K562 (cell line): ENCODE data around the gene NRARP. TPM values are rescaled to one million over a fixed set of nuclear protein-coding genes. Genes with fewer than 3 reads are reported as not detected.

Experiments
- BMI1 ChIP-seq: fragments of 150-350 bp; IDR thresholded peaks from 2 replicates; pipeline ENCODE4 v1.6.1; 2014; ENCODE audit warnings: low read length
- CBFA2T2 ChIP-seq: fragments of 450-650 bp; conservative IDR thresholded peaks from 2 replicates; pipeline ENCODE4 v1.6.1; 2017; ENCODE audit warnings: mild to moderate bottlenecking
- CTBP1 ChIP-seq: fragments of 450-650 bp; IDR thresholded peaks from 2 replicates; pipeline ENCODE4 v1.6.1; 2016; ENCODE audit warnings: borderline replicate concordance
- PCBP1 ChIP-seq: fragments of 200-400 bp; formaldehyde crosslinking; IDR thresholded peaks from 2 replicates; pipeline ENCODE4 v1.6.1; 2018; ENCODE audit warnings: mild to moderate bottlenecking, low read depth, low read length; ENCODE audit not compliant: poor library complexity, severe bottlenecking
- TBL1XR1 ChIP-seq, 2 experiments: IDR thresholded peaks; 2 replicates each; pipeline ENCODE4 v1.6.1; 2012; ENCODE audit warnings: improper control_type of control experiment in 2 of 2, low read length in 2 of 2, mild to moderate bottlenecking in 1 of 2
- polyA plus RNA-seq, 8 experiments: library from polyadenylated mRNA; depleted of rRNA in 4 of 8; stranded (reverse) in 5 of 8; unstranded in 3 of 8; fragments of >200 nt; fragmentation: Nextera tagmentation in 2 of 8; fragmentation: Illumina TruSeq in 1 of 8; extraction: Ambion mirVana in 2 of 8; extraction: Trizol in 1 of 8; gene quantifications; 2 replicates each; pipeline versions ENCODE4 v1.2.1 to v1.2.3, GENCODE V29; 2011 to 2014; ENCODE audit warnings: inconsistent platforms in 1 of 8, missing spikeins in 1 of 8
- total RNA-seq, 7 experiments: library from RNA; depleted of rRNA in 6 of 7; stranded (reverse); fragments of >200 nt in 6 of 7; fragmentation: Illumina TruSeq in 2 of 7; extraction: Trizol in 2 of 7; gene quantifications; 2 replicates each; pipeline versions ENCODE4 v1.2.1 to v1.2.3, GENCODE V29; 2011 to 2021; ENCODE audit warnings: low replicate concordance in 1 of 7
- TF ChIP-seq, protein P1 (sequence below): fragments of 250-450 bp; sonication (Bioruptor Pico); IDR thresholded peaks from 2 replicates; pipeline ENCODE4 v1.4.0; 2020; ENCODE audit warnings: mild to moderate bottlenecking, moderate library complexity, borderline replicate concordance
- TF ChIP-seq, protein P2 (sequence below): sonication (generic); formaldehyde crosslinking; IDR thresholded peaks from 2 replicates; pipeline ENCODE4 v1.8.0; 2022; ENCODE audit warnings: mild to moderate bottlenecking, low read depth, missing genetic modification reagents
- TF ChIP-seq, protein P3 (sequence below), 3 experiments: IDR thresholded peaks in 2 of 3; conservative IDR thresholded peaks in 1 of 3; 2 replicates each; pipeline ENCODE4 v1.5.1; 2011 to 2012; ENCODE audit warnings: low read length in 3 of 3, mild to moderate bottlenecking in 3 of 3, control low read depth in 2 of 3, improper control_type of control experiment in 1 of 3, inconsistent platforms in 1 of 3, low read depth in 1 of 3, mixed read lengths in 1 of 3, moderate library complexity in 1 of 3; ENCODE audit not compliant: insufficient read depth in 2 of 3
- TF ChIP-seq, protein P4 (sequence below): fragments of 450-650 bp; IDR thresholded peaks from 2 replicates; pipeline ENCODE4 v1.6.1; 2016; ENCODE audit warnings: mild to moderate bottlenecking, moderate library complexity

NRARP gene
- total and polyA plus RNA-seq, 9 of the 15 experiments (the other 6 are each of a cell fraction or from before 2014, with no cell fraction given), result 2.0 to 24.5 (median 7.2) TPM; not detected in 2

DNA sequence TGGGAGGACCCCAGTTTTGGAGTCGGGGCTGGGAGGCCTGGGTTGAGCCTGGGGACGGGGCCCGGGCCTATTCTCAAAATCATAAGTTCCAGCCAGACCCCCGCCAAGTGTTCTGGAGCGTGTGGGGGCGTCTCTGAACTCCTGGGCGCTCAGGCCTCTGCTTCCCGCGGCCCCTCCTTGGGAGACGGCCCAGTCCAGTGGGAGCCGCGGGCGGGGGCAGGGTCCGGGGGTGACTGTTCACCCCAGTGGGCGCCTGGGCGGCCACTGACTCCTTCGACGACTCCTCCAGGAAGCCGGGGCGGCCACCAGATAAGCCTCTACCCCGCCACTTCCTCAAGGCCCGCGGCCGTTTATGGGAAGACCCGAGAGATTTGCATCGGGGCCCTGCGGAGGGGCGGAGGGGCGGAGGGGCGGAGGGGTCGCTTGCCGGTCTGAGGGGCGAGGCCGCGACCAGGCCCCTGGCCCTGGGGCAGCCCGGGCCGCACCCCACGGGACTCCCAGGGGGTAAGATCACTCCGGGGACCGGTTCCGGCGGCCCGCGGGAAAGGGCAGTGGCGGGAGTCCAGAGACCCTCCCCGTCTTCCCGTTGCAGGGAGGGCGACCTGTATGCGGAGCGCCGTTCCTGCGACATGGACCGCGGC lies 23.9 kb downstream of the NRARP start (continued):
- TF ChIP-seq, protein P1, sequence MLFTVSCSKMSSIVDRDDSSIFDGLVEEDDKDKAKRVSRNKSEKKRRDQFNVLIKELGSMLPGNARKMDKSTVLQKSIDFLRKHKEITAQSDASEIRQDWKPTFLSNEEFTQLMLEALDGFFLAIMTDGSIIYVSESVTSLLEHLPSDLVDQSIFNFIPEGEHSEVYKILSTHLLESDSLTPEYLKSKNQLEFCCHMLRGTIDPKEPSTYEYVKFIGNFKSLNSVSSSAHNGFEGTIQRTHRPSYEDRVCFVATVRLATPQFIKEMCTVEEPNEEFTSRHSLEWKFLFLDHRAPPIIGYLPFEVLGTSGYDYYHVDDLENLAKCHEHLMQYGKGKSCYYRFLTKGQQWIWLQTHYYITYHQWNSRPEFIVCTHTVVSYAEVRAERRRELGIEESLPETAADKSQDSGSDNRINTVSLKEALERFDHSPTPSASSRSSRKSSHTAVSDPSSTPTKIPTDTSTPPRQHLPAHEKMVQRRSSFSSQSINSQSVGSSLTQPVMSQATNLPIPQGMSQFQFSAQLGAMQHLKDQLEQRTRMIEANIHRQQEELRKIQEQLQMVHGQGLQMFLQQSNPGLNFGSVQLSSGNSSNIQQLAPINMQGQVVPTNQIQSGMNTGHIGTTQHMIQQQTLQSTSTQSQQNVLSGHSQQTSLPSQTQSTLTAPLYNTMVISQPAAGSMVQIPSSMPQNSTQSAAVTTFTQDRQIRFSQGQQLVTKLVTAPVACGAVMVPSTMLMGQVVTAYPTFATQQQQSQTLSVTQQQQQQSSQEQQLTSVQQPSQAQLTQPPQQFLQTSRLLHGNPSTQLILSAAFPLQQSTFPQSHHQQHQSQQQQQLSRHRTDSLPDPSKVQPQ (CRISPR knock-in tag), result no peak
- TF ChIP-seq, protein P2, sequence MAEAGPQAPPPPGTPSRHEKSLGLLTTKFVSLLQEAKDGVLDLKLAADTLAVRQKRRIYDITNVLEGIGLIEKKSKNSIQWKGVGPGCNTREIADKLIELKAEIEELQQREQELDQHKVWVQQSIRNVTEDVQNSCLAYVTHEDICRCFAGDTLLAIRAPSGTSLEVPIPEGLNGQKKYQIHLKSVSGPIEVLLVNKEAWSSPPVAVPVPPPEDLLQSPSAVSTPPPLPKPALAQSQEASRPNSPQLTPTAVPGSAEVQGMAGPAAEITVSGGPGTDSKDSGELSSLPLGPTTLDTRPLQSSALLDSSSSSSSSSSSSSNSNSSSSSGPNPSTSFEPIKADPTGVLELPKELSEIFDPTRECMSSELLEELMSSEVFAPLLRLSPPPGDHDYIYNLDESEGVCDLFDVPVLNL (CRISPR knock-in tag), result no peak
- TF ChIP-seq, protein P3, sequence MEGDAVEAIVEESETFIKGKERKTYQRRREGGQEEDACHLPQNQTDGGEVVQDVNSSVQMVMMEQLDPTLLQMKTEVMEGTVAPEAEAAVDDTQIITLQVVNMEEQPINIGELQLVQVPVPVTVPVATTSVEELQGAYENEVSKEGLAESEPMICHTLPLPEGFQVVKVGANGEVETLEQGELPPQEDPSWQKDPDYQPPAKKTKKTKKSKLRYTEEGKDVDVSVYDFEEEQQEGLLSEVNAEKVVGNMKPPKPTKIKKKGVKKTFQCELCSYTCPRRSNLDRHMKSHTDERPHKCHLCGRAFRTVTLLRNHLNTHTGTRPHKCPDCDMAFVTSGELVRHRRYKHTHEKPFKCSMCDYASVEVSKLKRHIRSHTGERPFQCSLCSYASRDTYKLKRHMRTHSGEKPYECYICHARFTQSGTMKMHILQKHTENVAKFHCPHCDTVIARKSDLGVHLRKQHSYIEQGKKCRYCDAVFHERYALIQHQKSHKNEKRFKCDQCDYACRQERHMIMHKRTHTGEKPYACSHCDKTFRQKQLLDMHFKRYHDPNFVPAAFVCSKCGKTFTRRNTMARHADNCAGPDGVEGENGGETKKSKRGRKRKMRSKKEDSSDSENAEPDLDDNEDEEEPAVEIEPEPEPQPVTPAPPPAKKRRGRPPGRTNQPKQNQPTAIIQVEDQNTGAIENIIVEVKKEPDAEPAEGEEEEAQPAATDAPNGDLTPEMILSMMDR (IDR thresholded peaks at IDR 0.05 in 2 of 3, conservative IDR thresholded peaks at IDR 0.05 in 1 of 3; ENCODE audit: insufficient read depth in 2 of 3, low read depth in 1 of 3, low read length in 3 of 3), result no peak
- TF ChIP-seq CBFA2T2, result no peak
- no peak for TF ChIP-seq TBL1XR1 (IDR thresholded peaks at IDR 0.05; ENCODE audit: low read length in 2 of 2)
- no peak; the same call in 1 of the 2 replicates for TF ChIP-seq BMI1
- TF ChIP-seq, protein P4, sequence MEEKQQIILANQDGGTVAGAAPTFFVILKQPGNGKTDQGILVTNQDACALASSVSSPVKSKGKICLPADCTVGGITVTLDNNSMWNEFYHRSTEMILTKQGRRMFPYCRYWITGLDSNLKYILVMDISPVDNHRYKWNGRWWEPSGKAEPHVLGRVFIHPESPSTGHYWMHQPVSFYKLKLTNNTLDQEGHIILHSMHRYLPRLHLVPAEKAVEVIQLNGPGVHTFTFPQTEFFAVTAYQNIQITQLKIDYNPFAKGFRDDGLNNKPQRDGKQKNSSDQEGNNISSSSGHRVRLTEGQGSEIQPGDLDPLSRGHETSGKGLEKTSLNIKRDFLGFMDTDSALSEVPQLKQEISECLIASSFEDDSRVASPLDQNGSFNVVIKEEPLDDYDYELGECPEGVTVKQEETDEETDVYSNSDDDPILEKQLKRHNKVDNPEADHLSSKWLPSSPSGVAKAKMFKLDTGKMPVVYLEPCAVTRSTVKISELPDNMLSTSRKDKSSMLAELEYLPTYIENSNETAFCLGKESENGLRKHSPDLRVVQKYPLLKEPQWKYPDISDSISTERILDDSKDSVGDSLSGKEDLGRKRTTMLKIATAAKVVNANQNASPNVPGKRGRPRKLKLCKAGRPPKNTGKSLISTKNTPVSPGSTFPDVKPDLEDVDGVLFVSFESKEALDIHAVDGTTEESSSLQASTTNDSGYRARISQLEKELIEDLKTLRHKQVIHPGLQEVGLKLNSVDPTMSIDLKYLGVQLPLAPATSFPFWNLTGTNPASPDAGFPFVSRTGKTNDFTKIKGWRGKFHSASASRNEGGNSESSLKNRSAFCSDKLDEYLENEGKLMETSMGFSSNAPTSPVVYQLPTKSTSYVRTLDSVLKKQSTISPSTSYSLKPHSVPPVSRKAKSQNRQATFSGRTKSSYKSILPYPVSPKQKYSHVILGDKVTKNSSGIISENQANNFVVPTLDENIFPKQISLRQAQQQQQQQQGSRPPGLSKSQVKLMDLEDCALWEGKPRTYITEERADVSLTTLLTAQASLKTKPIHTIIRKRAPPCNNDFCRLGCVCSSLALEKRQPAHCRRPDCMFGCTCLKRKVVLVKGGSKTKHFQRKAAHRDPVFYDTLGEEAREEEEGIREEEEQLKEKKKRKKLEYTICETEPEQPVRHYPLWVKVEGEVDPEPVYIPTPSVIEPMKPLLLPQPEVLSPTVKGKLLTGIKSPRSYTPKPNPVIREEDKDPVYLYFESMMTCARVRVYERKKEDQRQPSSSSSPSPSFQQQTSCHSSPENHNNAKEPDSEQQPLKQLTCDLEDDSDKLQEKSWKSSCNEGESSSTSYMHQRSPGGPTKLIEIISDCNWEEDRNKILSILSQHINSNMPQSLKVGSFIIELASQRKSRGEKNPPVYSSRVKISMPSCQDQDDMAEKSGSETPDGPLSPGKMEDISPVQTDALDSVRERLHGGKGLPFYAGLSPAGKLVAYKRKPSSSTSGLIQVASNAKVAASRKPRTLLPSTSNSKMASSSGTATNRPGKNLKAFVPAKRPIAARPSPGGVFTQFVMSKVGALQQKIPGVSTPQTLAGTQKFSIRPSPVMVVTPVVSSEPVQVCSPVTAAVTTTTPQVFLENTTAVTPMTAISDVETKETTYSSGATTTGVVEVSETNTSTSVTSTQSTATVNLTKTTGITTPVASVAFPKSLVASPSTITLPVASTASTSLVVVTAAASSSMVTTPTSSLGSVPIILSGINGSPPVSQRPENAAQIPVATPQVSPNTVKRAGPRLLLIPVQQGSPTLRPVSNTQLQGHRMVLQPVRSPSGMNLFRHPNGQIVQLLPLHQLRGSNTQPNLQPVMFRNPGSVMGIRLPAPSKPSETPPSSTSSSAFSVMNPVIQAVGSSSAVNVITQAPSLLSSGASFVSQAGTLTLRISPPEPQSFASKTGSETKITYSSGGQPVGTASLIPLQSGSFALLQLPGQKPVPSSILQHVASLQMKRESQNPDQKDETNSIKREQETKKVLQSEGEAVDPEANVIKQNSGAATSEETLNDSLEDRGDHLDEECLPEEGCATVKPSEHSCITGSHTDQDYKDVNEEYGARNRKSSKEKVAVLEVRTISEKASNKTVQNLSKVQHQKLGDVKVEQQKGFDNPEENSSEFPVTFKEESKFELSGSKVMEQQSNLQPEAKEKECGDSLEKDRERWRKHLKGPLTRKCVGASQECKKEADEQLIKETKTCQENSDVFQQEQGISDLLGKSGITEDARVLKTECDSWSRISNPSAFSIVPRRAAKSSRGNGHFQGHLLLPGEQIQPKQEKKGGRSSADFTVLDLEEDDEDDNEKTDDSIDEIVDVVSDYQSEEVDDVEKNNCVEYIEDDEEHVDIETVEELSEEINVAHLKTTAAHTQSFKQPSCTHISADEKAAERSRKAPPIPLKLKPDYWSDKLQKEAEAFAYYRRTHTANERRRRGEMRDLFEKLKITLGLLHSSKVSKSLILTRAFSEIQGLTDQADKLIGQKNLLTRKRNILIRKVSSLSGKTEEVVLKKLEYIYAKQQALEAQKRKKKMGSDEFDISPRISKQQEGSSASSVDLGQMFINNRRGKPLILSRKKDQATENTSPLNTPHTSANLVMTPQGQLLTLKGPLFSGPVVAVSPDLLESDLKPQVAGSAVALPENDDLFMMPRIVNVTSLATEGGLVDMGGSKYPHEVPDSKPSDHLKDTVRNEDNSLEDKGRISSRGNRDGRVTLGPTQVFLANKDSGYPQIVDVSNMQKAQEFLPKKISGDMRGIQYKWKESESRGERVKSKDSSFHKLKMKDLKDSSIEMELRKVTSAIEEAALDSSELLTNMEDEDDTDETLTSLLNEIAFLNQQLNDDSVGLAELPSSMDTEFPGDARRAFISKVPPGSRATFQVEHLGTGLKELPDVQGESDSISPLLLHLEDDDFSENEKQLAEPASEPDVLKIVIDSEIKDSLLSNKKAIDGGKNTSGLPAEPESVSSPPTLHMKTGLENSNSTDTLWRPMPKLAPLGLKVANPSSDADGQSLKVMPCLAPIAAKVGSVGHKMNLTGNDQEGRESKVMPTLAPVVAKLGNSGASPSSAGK, result 0 out of 2 replicates have a peak, but pooled peaks have one; percentile 9
- TF ChIP-seq PCBP1, result peak; percentile 39
- no peak for TF ChIP-seq CTBP1
